ENCODE data around the gene MRPL10. TPM values are rescaled to one million over a fixed set of nuclear protein-coding genes. Genes with fewer than 3 reads are reported as not detected.

Gene MRPL10
- total RNA-seq, 1 experiment from 2014 or later, result 112 TPM

GRCh38 chr17:47781397-47781796 is 49.9 kb downstream of the MRPL10 start:
- ChIA-PET RAD21 (ENCODE audit: low non-redundant PET in 1 of 2, low total read pairs in 2 of 2, uncharacterized antibody in 2 of 2, unreplicated experiment in 2 of 2) (no interaction called here), CTCF (no interaction called here), POLR2A (no interaction called here)
- no peaks in the 10 kb centered on the region for H3K79me2 ChIP-seq (ENCODE audit: insufficient read depth, low read length)
- no TSS peak for BruUV-seq (replicated peaks)
- intact Hi-C loops (cut with micrococcal nuclease), result no loop called here
- ATAC-seq (no peak), DNase-seq (ENCODE audit: low read depth, low spot score) (no peak)
- H3K9ac ChIP-seq (ENCODE audit: low read length), result no peak overlapping the region
- no peak overlapping the region for H3K4me3 ChIP-seq (replicated peaks in 1 of 2; ENCODE audit: low read depth in 1 of 2, low read length in 2 of 2)
- no peak for TF ChIP-seq SIN3A (IDR thresholded peaks at IDR 0.05; ENCODE audit: low read depth)
- no peak for TF ChIP-seq CEBPB (IDR thresholded peaks at IDR 0.05; ENCODE audit: low read depth)
- no peaks in the 10 kb centered on the region for H3K36me3 ChIP-seq (ENCODE audit: control insufficient read depth in 1 of 2, insufficient read depth in 2 of 2, low read length in 2 of 2)
- H4K20me1 ChIP-seq (ENCODE audit: insufficient read depth), result no peaks in the 10 kb centered on the region
- no peaks in the 10 kb centered on the region for H3K9me2 ChIP-seq (ENCODE audit: insufficient read depth)
- H3K4me2 ChIP-seq (ENCODE audit: low read length), result no peak overlapping the region
- no peaks in the 10 kb centered on the region for H3K9me3 ChIP-seq (ENCODE audit: control insufficient read depth in 1 of 2, insufficient read depth in 1 of 2, low read depth in 1 of 2, low read length in 2 of 2)
- no peak overlapping the region for H3K27ac ChIP-seq (ENCODE audit: low read depth, low read length)
- H3K27me3 ChIP-seq (ENCODE audit: insufficient read depth, low read length), result peaks cover 22% of the 10 kb centered on the region; the same call in 1 of the 2 replicates
- H2AFZ ChIP-seq (ENCODE audit: low read depth, low read length, poor library complexity, severe bottlenecking), result no peak overlapping the region
- no peaks in the 10 kb centered on the region for H3K4me1 ChIP-seq (ENCODE audit: control insufficient read depth in 1 of 2, insufficient read depth in 2 of 2, low read length in 2 of 2)

- no peak for ATAC-seq
- Histone ChIP-seq H3K9me2 (ENCODE audit: insufficient read depth) (no peaks in the 10 kb centered on the region), H3K27ac (ENCODE audit: low read depth, low read length) (no peak overlapping the region), H3K4me1 (ENCODE audit: control insufficient read depth in 1 of 2, insufficient read depth in 2 of 2, low read length in 2 of 2) (no peaks in the 10 kb centered on the region), H4K20me1 (ENCODE audit: insufficient read depth) (no peaks in the 10 kb centered on the region), H3K9me3 (ENCODE audit: control insufficient read depth in 1 of 2, insufficient read depth in 1 of 2, low read depth in 1 of 2, low read length in 2 of 2) (no peaks in the 10 kb centered on the region), H2AFZ (ENCODE audit: low read depth, low read length, poor library complexity, severe bottlenecking) (no peak overlapping the region), H3K79me2 (ENCODE audit: insufficient read depth, low read length) (no peaks in the 10 kb centered on the region), H3K4me3 (replicated peaks in 1 of 2; ENCODE audit: low read depth in 1 of 2, low read length in 2 of 2) (no peak overlapping the region), H3K36me3 (ENCODE audit: control insufficient read depth in 1 of 2, insufficient read depth in 2 of 2, low read length in 2 of 2) (no peaks in the 10 kb centered on the region), H3K9ac (ENCODE audit: low read length) (no peak overlapping the region), H3K27me3 (ENCODE audit: insufficient read depth, low read length) (peaks cover 29% of the 10 kb centered on the region; the same call in 1 of the 2 replicates), H3K4me2 (ENCODE audit: low read length) (no peak overlapping the region)
- intact Hi-C loops (cut with micrococcal nuclease), result no loop called here
- ChIA-PET CTCF (no interaction called here), POLR2A (no interaction called here), RAD21 (ENCODE audit: low non-redundant PET in 1 of 2, low total read pairs in 2 of 2, uncharacterized antibody in 2 of 2, unreplicated experiment in 2 of 2) (no interaction called here)
- no peak for DNase-seq (ENCODE audit: low read depth, low spot score)
- BruUV-seq (replicated peaks), result no TSS peak
- TF ChIP-seq EZH2 (IDR thresholded peaks at IDR 0.05), result no peak
- no peak for TF ChIP-seq ZNF274 (IDR thresholded peaks at IDR 0.05; ENCODE audit: low read depth, low read length)
- TF ChIP-seq FOSL1 (IDR thresholded peaks at IDR 0.05; ENCODE audit: low read depth), result no peak
- no peak for TF ChIP-seq TCF7L2 (IDR thresholded peaks at IDR 0.05; ENCODE audit: borderline replicate concordance, extremely low read depth, insufficient read depth, insufficient read length)
- no peak for TF ChIP-seq POLR2AphosphoS5 (IDR thresholded peaks at IDR 0.05; ENCODE audit: low read depth, low read length)
- no peak for TF ChIP-seq MAX (IDR thresholded peaks at IDR 0.05)
These were observed 53.1 kb downstream of the MRPL10 start for GRCh38 chr17:47778184-47778635.

Data from HCT116 (cell line).